LHCN-M2 (cell line): Measurements from ENCODE around the gene ZFP37. TPM values are rescaled to one million over a fixed set of nuclear protein-coding genes. Genes with fewer than 3 reads are reported as not detected.

Experiments
- total RNA-seq: library from RNA; depleted of rRNA; stranded (reverse); fragments of >200 nt; gene quantifications from 2 replicates; pipeline ENCODE4 v1.2.3, GENCODE V29; 2014; rRNA removed

Gene ZFP37
- total RNA-seq, 1 experiment from 2014 or later: 4.9 TPM

Other genes with a start within 250 kb of the ZFP37 start
- gene SLC46A2, start 165.8 kb downstream of the ZFP37 start, total RNA-seq: not detected in 2 replicates
- 0.51 and 1.0 TPM in 2 replicates for gene ZNF883, start 44.5 kb downstream of the ZFP37 start, total RNA-seq
- gene SLC31A2, start 94.3 kb upstream of the ZFP37 start, total RNA-seq: 78.7 and 88.0 TPM in 2 replicates
- gene FKBP15, start 164.6 kb upstream of the ZFP37 start, total RNA-seq: 24.9 and 28.5 TPM in 2 replicates
- gene SLC31A1, start 164.8 kb upstream of the ZFP37 start, total RNA-seq: 15.1 and 15.8 TPM in 2 replicates
- 25.0 and 39.7 TPM in 2 replicates for gene CDC26, start 218.8 kb upstream of the ZFP37 start, total RNA-seq
- 49.3 and 51.0 TPM in 2 replicates for gene PRPF4, start 218.9 kb upstream of the ZFP37 start, total RNA-seq
- gene RNF183, start 246.7 kb upstream of the ZFP37 start, total RNA-seq: not detected in 2 replicates